ENCODE results near the gene MYO6.

MYO6 gene

GRCh38 chr6:75935473-75935793 lies 186.4 kb downstream of the MYO6 start:
- no peak for TF ChIP-seq CTCF (IDR thresholded peaks at IDR 0.05; ENCODE audit: control extremely low read depth, extremely low read depth, low read depth, missing control alignments)
- no peak for DNase-seq (ENCODE audit: extremely low spot score)
- ChIA-PET CTCF (interaction anchor here (0.6 to 6.8 kb wide), 19 partner anchors 8 to 1531 kb away, joined by 3 to 36 read pairs (median 4); no protein-coding TSS in a partner anchor), POLR2A (no interaction called here)

- DNase-seq (ENCODE audit: extremely low spot score), result no peak
- ChIA-PET POLR2A (no interaction called here), CTCF (interaction anchor here (1.0 to 6.8 kb wide), 5 partner anchors 12 to 1528 kb away, joined by 3 to 35 read pairs (median 4); no protein-coding TSS in a partner anchor)
- TF ChIP-seq CTCF (IDR thresholded peaks at IDR 0.05; ENCODE audit: control extremely low read depth, extremely low read depth, low read depth, missing control alignments), result no peak
Measured at GRCh38 chr6:75936682-75937081, 187.6 kb downstream of the MYO6 start.

- CTCF ChIA-PET, result interaction anchor here (1.1 to 1.2 kb wide), 2 partner anchors 8 to 22 kb away, joined by 3 read pairs; no protein-coding TSS in a partner anchor
Measured at GRCh38 chr6:75937846-75938245, 188.8 kb downstream of the MYO6 start.

GRCh38 chr6:75940564-75940963 lies 191.5 kb downstream of the MYO6 start:
- POLR2A ChIA-PET, result no interaction called here
- TF ChIP-seq CTCF (IDR thresholded peaks at IDR 0.05; ENCODE audit: control extremely low read depth, extremely low read depth, low read depth, missing control alignments), result no peak
- CTCF ChIA-PET, result interaction anchor here (1.1 to 1.5 kb wide), 2 partner anchors 47 to 920 kb away, joined by 3 to 4 read pairs; no protein-coding TSS in a partner anchor
- DNase-seq (ENCODE audit: extremely low spot score), result no peak

More at GRCh38 chr6:75937846-75938245, 188.8 kb downstream of the MYO6 start:
- DNase-seq (ENCODE audit: extremely low spot score), result no peak
- POLR2A ChIA-PET, result no interaction called here
- TF ChIP-seq CTCF (IDR thresholded peaks at IDR 0.05; ENCODE audit: control extremely low read depth, extremely low read depth, low read depth, missing control alignments), result no peak

- ChIA-PET POLR2A (no interaction called here), CTCF (interaction anchor here (1.1 kb wide), 1 partner anchor 919 kb away, joined by 3 read pairs; no protein-coding TSS in a partner anchor)
- DNase-seq (ENCODE audit: extremely low spot score), result no peak
- TF ChIP-seq CTCF (IDR thresholded peaks at IDR 0.05; ENCODE audit: control extremely low read depth, extremely low read depth, low read depth, missing control alignments), result no peak
Measured at GRCh38 chr6:75941509-75941908, 192.5 kb downstream of the MYO6 start.

- ChIA-PET CTCF (interaction anchor here (1.0 to 1.2 kb wide), 2 partner anchors 8 to 10 kb away, joined by 3 to 4 read pairs; no protein-coding TSS in a partner anchor), POLR2A (no interaction called here)
- TF ChIP-seq CTCF (IDR thresholded peaks at IDR 0.05; ENCODE audit: control extremely low read depth, extremely low read depth, low read depth, missing control alignments), result no peak
- no peak for DNase-seq (ENCODE audit: extremely low spot score)
Measured at GRCh38 chr6:75943381-75943780, 194.3 kb downstream of the MYO6 start.
